ENCODE results near the gene FEM1C.
A peak's percentile ranks its signal among the peaks of the same experiment; 100 is the strongest.

FEM1C gene

DNA sequence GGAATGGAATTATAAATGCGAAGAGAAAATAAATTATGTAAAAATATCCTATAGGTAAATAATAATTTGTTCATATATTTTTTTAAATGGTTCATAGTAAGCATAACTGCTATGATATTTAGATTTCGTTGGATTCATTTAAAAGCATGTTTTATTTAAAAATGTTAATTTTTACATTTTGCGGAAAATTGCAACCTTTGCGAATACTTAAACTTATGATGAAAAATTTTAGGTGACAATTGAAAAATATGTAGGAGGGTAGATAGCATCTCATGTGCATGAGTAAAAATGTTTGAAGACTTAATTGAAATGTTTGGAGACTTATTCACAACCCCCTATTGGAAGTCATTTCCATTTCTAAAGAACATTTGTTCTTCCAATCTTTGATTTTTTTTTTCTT lies 4.1 kb upstream of the FEM1C start:
- H3K4me3 ChIP-seq (ENCODE audit: low read length), result no peak overlapping the region
- DNase-seq (ENCODE audit: low read depth), result no peak
- no peak for TF ChIP-seq CTCF (conservative IDR thresholded peaks at IDR 0.05; ENCODE audit: low read depth, low read length)

GRCh38 chr5:115545351-115545882 lies 842 bp upstream of the FEM1C start:
- no peak for DNase-seq (ENCODE audit: low read depth)
- no peak for TF ChIP-seq CTCF (conservative IDR thresholded peaks at IDR 0.05; ENCODE audit: low read depth, low read length)
- no peak overlapping the region for H3K4me3 ChIP-seq (ENCODE audit: low read length)

GRCh38 chr5:115544043-115544435 lies 536 bp downstream of the FEM1C start:
- H3K4me3 ChIP-seq (ENCODE audit: low read length), result peak overlapping the region; percentile 83
- DNase-seq (ENCODE audit: low read depth), result no peak
- TF ChIP-seq CTCF (conservative IDR thresholded peaks at IDR 0.05; ENCODE audit: low read depth, low read length), result no peak

- DNase-seq (ENCODE audit: low read depth), result no peak
- H3K4me3 ChIP-seq (ENCODE audit: low read length), result peak overlapping the region; percentile 83
- TF ChIP-seq CTCF (conservative IDR thresholded peaks at IDR 0.05; ENCODE audit: low read depth, low read length), result no peak
Observed at GRCh38 chr5:115543365-115544042, 1.1 kb downstream of the FEM1C start.

DNA sequence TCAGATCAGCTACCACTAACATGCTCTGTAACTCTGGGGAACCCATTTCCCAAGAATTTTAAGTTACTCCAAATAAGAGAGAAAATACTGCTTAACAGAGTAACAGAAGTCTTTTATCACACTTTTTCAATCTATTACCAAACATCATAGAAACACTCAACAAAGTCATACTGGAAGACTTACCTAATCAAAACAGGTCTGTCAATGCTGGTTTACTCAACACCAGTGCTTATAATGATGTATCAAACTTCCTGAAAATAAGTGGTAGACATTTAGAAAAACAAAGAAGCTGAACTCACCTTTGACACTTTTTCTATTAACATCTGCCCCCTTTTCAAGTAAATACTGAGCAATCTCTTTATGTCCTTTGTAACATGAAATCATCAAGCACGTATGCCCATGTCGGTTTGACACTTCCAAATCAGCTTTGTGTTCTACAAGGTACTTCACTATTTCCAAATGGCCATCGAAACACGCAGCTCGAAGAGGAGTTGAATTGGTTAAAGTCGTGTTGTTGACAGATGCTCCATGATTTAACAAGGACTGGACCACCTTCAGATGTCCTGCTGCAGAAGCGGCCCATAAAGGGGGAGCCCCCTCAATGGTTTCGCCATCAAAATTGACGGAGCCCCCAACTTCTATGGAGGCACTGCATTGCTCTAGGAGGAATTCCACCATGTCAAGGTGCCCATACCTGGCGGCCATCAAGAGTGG lies 1.8 kb downstream of the FEM1C start:
- no peak for DNase-seq (ENCODE audit: low read depth)
- TF ChIP-seq CTCF (conservative IDR thresholded peaks at IDR 0.05; ENCODE audit: low read depth, low read length), result no peak
- peak overlapping the region; percentile 83 for H3K4me3 ChIP-seq (ENCODE audit: low read length)

DNA sequence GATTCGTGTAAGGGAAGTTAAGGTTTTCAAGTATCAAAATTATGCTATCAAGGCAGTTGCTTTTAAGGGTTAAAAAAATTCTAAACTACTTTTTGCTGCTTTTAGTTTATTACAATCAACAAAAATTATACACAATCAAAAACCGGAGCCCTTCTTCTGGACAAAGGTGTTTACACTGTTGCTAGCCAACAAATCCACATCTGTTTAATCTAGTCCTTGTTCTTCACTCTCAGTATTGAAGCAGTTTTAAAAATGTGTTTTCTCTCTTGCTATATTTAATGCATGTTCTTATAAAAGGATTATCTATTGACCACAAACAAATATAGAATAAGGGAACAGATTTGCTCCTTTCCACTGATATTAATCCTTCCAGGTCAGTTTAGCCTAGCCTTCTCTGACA lies 2.5 kb downstream of the FEM1C start:
- peak overlapping the region; percentile 83 for H3K4me3 ChIP-seq (ENCODE audit: low read length)
- no peak for TF ChIP-seq CTCF (conservative IDR thresholded peaks at IDR 0.05; ENCODE audit: low read depth, low read length)
- no peak for DNase-seq (ENCODE audit: low read depth)

GRCh38 chr5:115541611-115542010 lies 3.0 kb downstream of the FEM1C start:
- peak overlapping the region; percentile 83 for H3K4me3 ChIP-seq (ENCODE audit: low read length)
- no peak for TF ChIP-seq CTCF (conservative IDR thresholded peaks at IDR 0.05; ENCODE audit: low read depth, low read length)
- DNase-seq (ENCODE audit: low read depth), result no peak

Data from retinal pigment epithelial cell (primary cell).